K562 (cell line): ENCODE data around the gene ZP1. TPM values are rescaled to one million over a fixed set of nuclear protein-coding genes. Genes with fewer than 3 reads are reported as not detected.

Experiments
- ATF6 ChIP-seq: sonication (generic); formaldehyde crosslinking; IDR thresholded peaks from 2 replicates; pipeline ENCODE4 v1.4.0; 2020; ENCODE audit warnings: mild to moderate bottlenecking, missing genetic modification reagents
- CHD4 ChIP-seq: fragments of 200-600 bp; sonication (generic); IDR thresholded peaks from 3 replicates; pipeline ENCODE4 v1.6.1; 2012; ENCODE audit warnings: low read depth, mild to moderate bottlenecking, mixed read lengths, low read length, inconsistent platforms; ENCODE audit not compliant: insufficient read depth, insufficient replicate concordance, poor library complexity, severe bottlenecking
- DEAF1 ChIP-seq: fragments of 450-650 bp; formaldehyde crosslinking; IDR thresholded peaks from 2 replicates; pipeline ENCODE4 v1.4.0; 2020; ENCODE audit warnings: mild to moderate bottlenecking, moderate library complexity
- ETV5 ChIP-seq: sonication (generic); formaldehyde crosslinking; IDR thresholded peaks from 2 replicates; pipeline ENCODE4 v1.4.0; 2020; ENCODE audit warnings: low read depth, mild to moderate bottlenecking, missing genetic modification reagents
- FOXP4 ChIP-seq: sonication (generic); formaldehyde crosslinking; IDR thresholded peaks from 2 replicates; pipeline ENCODE4 v1.8.0; 2022; ENCODE audit warnings: mild to moderate bottlenecking, missing genetic modification reagents, borderline replicate concordance
- GTF2A2 ChIP-seq: IDR thresholded peaks from 2 replicates; pipeline ENCODE4 v1.6.1; 2016; ENCODE audit warnings: mild to moderate bottlenecking, missing genetic modification characterization, missing compliant biosample characterization
- HDAC3 ChIP-seq: fragments of 450-650 bp; IDR thresholded peaks from 2 replicates; pipeline ENCODE4 v1.6.1; 2018; ENCODE audit warnings: borderline replicate concordance, mild to moderate bottlenecking, moderate library complexity; ENCODE audit not compliant: partially characterized antibody
- KDM4B ChIP-seq, 2 experiments: fragments of 450-650 bp in 1 of 2; sonication (generic) in 1 of 2; IDR thresholded peaks; 2 replicates each; pipeline ENCODE4 v1.6.1; 2016 to 2017; ENCODE audit warnings: borderline replicate concordance in 2 of 2, antibody characterized with exemption in 1 of 2, low read depth in 1 of 2, mild to moderate bottlenecking in 1 of 2
- LCOR ChIP-seq: sonication (generic); formaldehyde crosslinking; IDR thresholded peaks from 2 replicates; pipeline ENCODE4 v1.8.0; 2022; ENCODE audit warnings: mild to moderate bottlenecking, missing genetic modification reagents
- MITF ChIP-seq: IDR thresholded peaks from 2 replicates; pipeline ENCODE4 v1.6.1; 2014; ENCODE audit warnings: antibody characterized with exemption
- NFE2L1 ChIP-seq: fragments of 450-650 bp; IDR thresholded peaks from 2 replicates; pipeline ENCODE4 v1.6.1; 2016; ENCODE audit warnings: missing genetic modification characterization, low read depth, mild to moderate bottlenecking, missing compliant biosample characterization, moderate library complexity, borderline replicate concordance
- RBM39 ChIP-seq: fragments of 200-400 bp; formaldehyde crosslinking; optimal IDR thresholded peaks from 2 replicates; pipeline ENCODE3; 2018; ENCODE audit warnings: low read depth, low read length
- RFX5 ChIP-seq: IDR thresholded peaks from 2 replicates; pipeline ENCODE4 v1.6.1; 2011; ENCODE audit warnings: low read depth, mild to moderate bottlenecking, improper control_type of control experiment, low read length
- SMAD3 ChIP-seq: fragments of 450-650 bp; formaldehyde crosslinking; conservative IDR thresholded peaks from 2 replicates; pipeline ENCODE4 v1.4.0; 2020; ENCODE audit warnings: mild to moderate bottlenecking
- TCF3 ChIP-seq: sonication (generic); formaldehyde crosslinking; IDR thresholded peaks from 2 replicates; pipeline ENCODE4 v1.4.0; 2020; ENCODE audit warnings: mild to moderate bottlenecking, missing genetic modification reagents
- XRCC5 ChIP-seq: fragments of 200-400 bp; formaldehyde crosslinking; IDR thresholded peaks from 2 replicates; pipeline ENCODE4 v1.6.1; 2017; ENCODE audit warnings: low read depth, mild to moderate bottlenecking, low read length
- ZBTB7A ChIP-seq: IDR thresholded peaks from 2 replicates; pipeline ENCODE4 v1.6.1; 2011; ENCODE audit warnings: low read depth, mild to moderate bottlenecking, low read length, moderate library complexity, borderline replicate concordance; ENCODE audit not compliant: control insufficient read depth
- ZFP1 ChIP-seq: fragments of 450-650 bp; formaldehyde crosslinking; IDR thresholded peaks from 2 replicates; pipeline ENCODE4 v1.4.0; 2020; ENCODE audit warnings: mild to moderate bottlenecking, mixed read lengths
- ZNF146 ChIP-seq: IDR thresholded peaks from one replicate; pipeline ENCODE4 v1.6.1; 2018; ENCODE audit warnings: missing compliant biosample characterization; ENCODE audit not compliant: unreplicated experiment
- polyA plus RNA-seq, 8 experiments: library from polyadenylated mRNA; depleted of rRNA in 4 of 8; stranded (reverse) in 5 of 8; unstranded in 3 of 8; fragments of >200 nt; fragmentation: Nextera tagmentation in 2 of 8; fragmentation: Illumina TruSeq in 1 of 8; extraction: Ambion mirVana in 2 of 8; extraction: Trizol in 1 of 8; gene quantifications; 2 replicates each; pipeline versions ENCODE4 v1.2.1 to v1.2.3, GENCODE V29; 2011 to 2014; ENCODE audit warnings: inconsistent platforms in 1 of 8, missing spikeins in 1 of 8
- total RNA-seq, 7 experiments: library from RNA; depleted of rRNA in 6 of 7; stranded (reverse); fragments of >200 nt in 6 of 7; fragmentation: Illumina TruSeq in 2 of 7; extraction: Trizol in 2 of 7; gene quantifications; 2 replicates each; pipeline versions ENCODE4 v1.2.1 to v1.2.3, GENCODE V29; 2011 to 2021; ENCODE audit warnings: low replicate concordance in 1 of 7

ZP1 gene
- total and polyA plus RNA-seq, 9 of the 15 experiments (the other 6 are each of a cell fraction or from before 2014, with no cell fraction given) = 0.11 to 0.15 TPM; not detected in 7

GRCh38 chr11:60863550-60864521 is 3.5 kb upstream of the ZP1 start (continued):
- TF ChIP-seq NFE2L1 (tag) = no peak
- TF ChIP-seq KDM4B (IDR thresholded peaks at IDR 0.05; ENCODE audit: borderline replicate concordance in 2 of 2, low read depth in 1 of 2) = no peak
- TF ChIP-seq SMAD3 (CRISPR knock-in tag) = no peak
- TF ChIP-seq FOXP4 (CRISPR knock-in tag) = no peak
- TF ChIP-seq ZBTB7A = peak; percentile 53; the same call in 1 of the 2 replicates
- TF ChIP-seq ZFP1 = no peak
- no peak for TF ChIP-seq CHD4
- TF ChIP-seq RBM39 = no peak
- TF ChIP-seq XRCC5 = no peak
- peak; percentile 62 for TF ChIP-seq HDAC3
- TF ChIP-seq ZNF146 (CRISPR knock-in tag) = no peak
- no peak for TF ChIP-seq ATF6 (CRISPR knock-in tag)
- TF ChIP-seq GTF2A2 = no peak
- no peak for TF ChIP-seq ETV5 (CRISPR knock-in tag)
- TF ChIP-seq DEAF1 (CRISPR knock-in tag) = no peak
- TF ChIP-seq MITF = no peak
- no peak; the same call in 1 of the 2 replicates for TF ChIP-seq LCOR (CRISPR knock-in tag)
- TF ChIP-seq TCF3 (CRISPR knock-in tag) = peak; percentile 85
- no peak for TF ChIP-seq RFX5
